MM.1S (cell line): ENCODE results near the gene PCDHGA7.

ENCODE experiments used
- CTCF ChIP-seq: fragments of 300-600 bp; sonication (generic); IDR thresholded peaks from 2 replicates; pipeline ENCODE4 v1.5.1; 2016; ENCODE audit warnings: antibody characterized with exemption, low read length, mixed read lengths
- EZH2 ChIP-seq: fragments of 300-600 bp; sonication (generic); optimal IDR thresholded peaks from 2 replicates; pipeline ENCODE3; 2017; ENCODE audit warnings: low read depth, mild to moderate bottlenecking, antibody characterized with exemption, low read length, mixed read lengths

- no peak for TF ChIP-seq EZH2
- TF ChIP-seq CTCF = no peak
Observed at GRCh38 chr5:141345327-141345726, 37.2 kb upstream of the PCDHGA7 start.
